Lung microvascular endothelial cell (primary cell): ENCODE measurements around the gene TRAPPC6A. TPM values are rescaled to one million over a fixed set of nuclear protein-coding genes. Genes with fewer than 3 reads are reported as not detected.

Experiments
- total RNA-seq: library from RNA; depleted of rRNA; stranded (reverse); fragments of >200 nt; gene quantifications from 2 replicates; pipeline ENCODE4 v1.2.1, GENCODE V29; 2014

The TRAPPC6A gene
- total RNA-seq, 1 donor from 2014 or later = 36.1 TPM

Other genes starting within 250 kb of the TRAPPC6A start
- not detected in 2 replicates for gene APOC4, start 236.0 kb downstream of the TRAPPC6A start, total RNA-seq
- gene APOC2, start 232.2 kb downstream of the TRAPPC6A start, total RNA-seq = not detected in 2 replicates
- 29.2 and 46.6 TPM in 2 replicates for gene CLPTM1, start 222.9 kb downstream of the TRAPPC6A start, total RNA-seq
- 8.1 and 11.1 TPM in 2 replicates for gene RELB, start 176.8 kb downstream of the TRAPPC6A start, total RNA-seq
- 5.9 and 9.1 TPM in 2 replicates for gene CLASRP, start 139.2 kb downstream of the TRAPPC6A start, total RNA-seq
- under 0.01 TPM in 2 replicates for gene ZNF296, start 101.8 kb downstream of the TRAPPC6A start, total RNA-seq
- gene GEMIN7, start 99.0 kb downstream of the TRAPPC6A start, total RNA-seq = 15.5 and 17.0 TPM in 2 replicates
- 16.3 and 24.0 TPM in 2 replicates for gene PPP1R37, start 85.1 kb downstream of the TRAPPC6A start, total RNA-seq
- gene NKPD1, start 17.3 kb downstream of the TRAPPC6A start, total RNA-seq = 0.20 and 0.22 TPM in 2 replicates
- gene BLOC1S3, start 547 bp upstream of the TRAPPC6A start, total RNA-seq = 2.0 and 3.8 TPM in 2 replicates
- 0.20 and 0.44 TPM in 2 replicates for gene EXOC3L2, start 67.2 kb upstream of the TRAPPC6A start, total RNA-seq
- 6.5 and 23.0 TPM in 2 replicates for gene MARK4, start 73.0 kb upstream of the TRAPPC6A start, total RNA-seq
- under 0.01 TPM in 2 replicates for gene CKM, start 144.6 kb upstream of the TRAPPC6A start, total RNA-seq
- gene KLC3, start 162.5 kb upstream of the TRAPPC6A start, total RNA-seq = 0.20 and 0.22 TPM in 2 replicates
- 13.9 and 19.4 TPM in 2 replicates for gene ERCC2, start 192.3 kb upstream of the TRAPPC6A start, total RNA-seq
- gene PPP1R13L, start 226.8 kb upstream of the TRAPPC6A start, total RNA-seq = 6.1 and 17.5 TPM in 2 replicates
- 4.6 and 11.3 TPM in 2 replicates for gene POLR1G, start 228.4 kb upstream of the TRAPPC6A start, total RNA-seq
- 49.0 and 51.2 TPM in 2 replicates for gene ERCC1, start 245.7 kb upstream of the TRAPPC6A start, total RNA-seq